HepG2 (cell line): Measurements from ENCODE around the gene ZNF134. TPM values are rescaled to one million over a fixed set of nuclear protein-coding genes. Genes with fewer than 3 reads are reported as not detected.

Experiments used
- FOXA1 ChIP-seq, 2 experiments: fragments of 450-650 bp in 1 of 2; sonication (generic) in 1 of 2; formaldehyde crosslinking in 1 of 2; IDR thresholded peaks; 2 replicates each; pipeline versions ENCODE4 v1.4.0 to v1.6.1; 2016 to 2020; ENCODE audit warnings: missing genetic modification reagents in 1 of 2
- HNF4A ChIP-seq: sonication (generic); formaldehyde crosslinking; IDR thresholded peaks from 2 replicates; pipeline ENCODE4 v1.4.0; 2020; ENCODE audit warnings: missing genetic modification reagents
- HNRNPL ChIP-seq: fragments of 200-400 bp; formaldehyde crosslinking; IDR thresholded peaks from 2 replicates; pipeline ENCODE4 v1.6.1; 2017; ENCODE audit warnings: mild to moderate bottlenecking, low read depth, low read length
- HOXA9 ChIP-seq: sonication (generic); formaldehyde crosslinking; IDR thresholded peaks from 2 replicates; pipeline ENCODE4 v1.8.1; 2022; ENCODE audit warnings: missing genetic modification reagents, mild to moderate bottlenecking, moderate library complexity, borderline replicate concordance
- KDM5A ChIP-seq: fragments of 200-600 bp; sonication (generic); IDR thresholded peaks from 2 replicates; pipeline ENCODE4 v1.7.0; 2018; ENCODE audit warnings: antibody characterized with exemption, mild to moderate bottlenecking, low read length, borderline replicate concordance
- MEF2D ChIP-seq: sonication (generic); formaldehyde crosslinking; IDR thresholded peaks from 2 replicates; pipeline ENCODE4 v1.5.1; 2020; ENCODE audit warnings: mild to moderate bottlenecking, missing genetic modification reagents
- MIER3 ChIP-seq: IDR thresholded peaks from 2 replicates; pipeline ENCODE4 v1.6.1; 2016; ENCODE audit warnings: missing compliant biosample characterization, borderline replicate concordance
- MTA1 ChIP-seq: sonication (generic); formaldehyde crosslinking; IDR thresholded peaks from 2 replicates; pipeline ENCODE4 v1.4.0; 2020; ENCODE audit warnings: missing genetic modification reagents, mild to moderate bottlenecking, borderline replicate concordance
- NRL ChIP-seq: sonication (generic); formaldehyde crosslinking; IDR thresholded peaks from 2 replicates; pipeline ENCODE4 v1.5.0; 2020; ENCODE audit warnings: missing genetic modification reagents, mild to moderate bottlenecking, moderate library complexity, borderline replicate concordance
- SIX4 ChIP-seq: sonication (generic); formaldehyde crosslinking; IDR thresholded peaks from 2 replicates; pipeline ENCODE4 v1.4.0; 2020; ENCODE audit warnings: missing genetic modification reagents
- SRSF1 ChIP-seq: fragments of 200-400 bp; formaldehyde crosslinking; optimal IDR thresholded peaks from 2 replicates; pipeline ENCODE3; 2017; ENCODE audit warnings: mild to moderate bottlenecking, low read depth, low read length, moderate library complexity
- THYN1 ChIP-seq: sonication (generic); formaldehyde crosslinking; IDR thresholded peaks from 2 replicates; pipeline ENCODE4 v1.8.1; 2023; ENCODE audit warnings: low read depth, mild to moderate bottlenecking, moderate library complexity, missing genetic modification reagents, borderline replicate concordance
- YEATS4 ChIP-seq: sonication (generic); formaldehyde crosslinking; IDR thresholded peaks from 2 replicates; pipeline ENCODE4 v1.4.0; 2020; ENCODE audit warnings: missing genetic modification reagents, borderline replicate concordance
- ZMAT3 ChIP-seq: sonication (generic); formaldehyde crosslinking; conservative IDR thresholded peaks from 2 replicates; pipeline ENCODE4 v1.7.0; 2021; ENCODE audit warnings: missing genetic modification reagents
- ZNF430 ChIP-seq: sonication (generic); formaldehyde crosslinking; IDR thresholded peaks from 2 replicates; pipeline ENCODE4 v1.9.0; 2021; ENCODE audit warnings: mild to moderate bottlenecking, missing genetic modification reagents
- ZNF44 ChIP-seq: sonication (generic); formaldehyde crosslinking; IDR thresholded peaks from 2 replicates; pipeline ENCODE4 v1.5.1; 2020; ENCODE audit warnings: mild to moderate bottlenecking, missing genetic modification reagents
- ZNF609 ChIP-seq: sonication (generic); formaldehyde crosslinking; IDR thresholded peaks from 2 replicates; pipeline ENCODE4 v1.4.0; 2020; ENCODE audit warnings: mild to moderate bottlenecking, missing genetic modification reagents, borderline replicate concordance
- ZNF703 ChIP-seq: sonication (generic); formaldehyde crosslinking; IDR thresholded peaks from 2 replicates; pipeline ENCODE4 v1.5.1; 2020; ENCODE audit warnings: missing genetic modification reagents, mild to moderate bottlenecking, moderate library complexity, borderline replicate concordance
- ZNF781 ChIP-seq: sonication (generic); formaldehyde crosslinking; IDR thresholded peaks from 2 replicates; pipeline ENCODE4 v1.5.1; 2020; ENCODE audit warnings: borderline replicate concordance, mild to moderate bottlenecking, missing genetic modification reagents; ENCODE audit errors: not compliant biosample characterization
- ZNF800 ChIP-seq: sonication (generic); formaldehyde crosslinking; IDR thresholded peaks from 2 replicates; pipeline ENCODE4 v1.4.0; 2020; ENCODE audit warnings: missing genetic modification reagents
- ZSCAN12 ChIP-seq: sonication (generic); formaldehyde crosslinking; IDR thresholded peaks from 2 replicates; pipeline ENCODE4 v1.9.0; 2021; ENCODE audit warnings: mild to moderate bottlenecking, missing genetic modification reagents
- polyA plus RNA-seq, 8 experiments: library from polyadenylated mRNA; depleted of rRNA in 3 of 8; stranded (reverse) in 7 of 8; unstranded in 1 of 8; fragments of >200 nt; fragmentation: Illumina TruSeq in 4 of 8; extraction: Trizol in 4 of 8; gene quantifications; 2 replicates each; pipeline versions ENCODE4 v1.2.1 to v1.2.3, GENCODE V29; 2011 to 2016; ENCODE audit warnings: low read depth in 4 of 8, missing spikeins in 1 of 8, mixed read lengths in 1 of 8; ENCODE audit not compliant: insufficient read depth in 1 of 8
- total RNA-seq, 5 experiments: library from RNA; depleted of rRNA; stranded (reverse); fragments of >200 nt; fragmentation: Illumina TruSeq; extraction: Trizol; gene quantifications; 2 replicates each; pipeline ENCODE4 v1.2.3, GENCODE V29; 2016; ENCODE audit warnings: low read depth in 1 of 5

Gene ZNF134
- total and polyA plus RNA-seq, 2 of the 13 experiments (the other 11 are each of a cell fraction or from before 2014, with no cell fraction given), result 6.8 to 17.1 TPM

GRCh38 chr19:57578487-57579205 is 35.4 kb upstream of the ZNF134 start, which contains the start of gene ZNF416 (continued):
- TF ChIP-seq ZNF609 (CRISPR knock-in tag) (no peak), ZNF44 (CRISPR knock-in tag) (no peak), YEATS4 (peak; percentile 81; the same call in 1 of the 2 replicates), SRSF1 (no peak), MIER3 (CRISPR knock-in tag) (no peak), SIX4 (CRISPR knock-in tag) (peak; percentile 30; the same call in 1 of the 2 replicates), NRL (CRISPR knock-in tag) (0 out of 2 replicates have a peak, but pooled peaks have one; percentile 27), KDM5A (peak; percentile 92), HNRNPL (no peak), ZNF781 (CRISPR knock-in tag) (no peak), MTA1 (CRISPR knock-in tag) (peak; percentile 55; the same call in 1 of the 2 replicates), ZMAT3 (no peak), ZNF800 (CRISPR knock-in tag) (0 out of 2 replicates have a peak, but pooled peaks have one; percentile 50), MEF2D (no peak), ZNF703 (CRISPR knock-in tag) (no peak), ZSCAN12 (CRISPR knock-in tag) (no peak), THYN1 (no peak), FOXA1 (IDR thresholded peaks at IDR 0.05) (no peak), FOXA1 (CRISPR knock-in tag; IDR thresholded peaks at IDR 0.05) (no peak), HNF4A (CRISPR knock-in tag) (0 out of 2 replicates have a peak, but pooled peaks have one; percentile 9), HOXA9 (CRISPR knock-in tag) (peak; percentile 39; the same call in 1 of the 2 replicates), ZNF430 (peak; percentile 27; the same call in 1 of the 2 replicates)
